HG03439 (cell line): ENCODE results near the gene GCN1.

Experiments
- ATAC-seq: cut with Tn5 transposase; IDR thresholded peaks from one replicate; pipeline ENCODE4 v1.9.1; 2021; ENCODE audit warnings: mild to moderate bottlenecking, moderate library complexity; ENCODE audit not compliant: unreplicated experiment

GCN1 gene

GRCh38 chr12:120095736-120096135, 98.8 kb downstream of the GCN1 start:
- no peak for ATAC-seq

GRCh38 chr12:120095331-120095730, 99.2 kb downstream of the GCN1 start:
- ATAC-seq = no peak

- ATAC-seq = no peak
These were observed 100.0 kb downstream of the GCN1 start for GRCh38 chr12:120094485-120094884.

- no peak for ATAC-seq
These were observed 100.7 kb downstream of the GCN1 start for GRCh38 chr12:120093592-120094355.

DNA sequence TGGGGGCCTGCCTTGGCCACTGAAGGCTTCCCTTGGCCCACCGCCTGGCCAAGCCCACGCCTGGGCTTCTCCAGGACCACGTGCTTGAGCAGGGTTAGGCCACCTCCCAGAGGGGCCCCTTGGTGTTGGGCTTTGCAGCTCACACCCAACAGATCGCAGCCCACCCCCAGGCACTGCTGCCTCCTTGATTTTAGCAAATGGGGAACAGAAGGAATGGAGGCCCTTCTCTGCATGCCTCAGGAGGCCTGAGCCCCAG, 101.3 kb downstream of the GCN1 start:
- no peak for ATAC-seq

- ATAC-seq = no peak
These were observed 101.8 kb downstream of the GCN1 start for GRCh38 chr12:120092551-120093335.

DNA sequence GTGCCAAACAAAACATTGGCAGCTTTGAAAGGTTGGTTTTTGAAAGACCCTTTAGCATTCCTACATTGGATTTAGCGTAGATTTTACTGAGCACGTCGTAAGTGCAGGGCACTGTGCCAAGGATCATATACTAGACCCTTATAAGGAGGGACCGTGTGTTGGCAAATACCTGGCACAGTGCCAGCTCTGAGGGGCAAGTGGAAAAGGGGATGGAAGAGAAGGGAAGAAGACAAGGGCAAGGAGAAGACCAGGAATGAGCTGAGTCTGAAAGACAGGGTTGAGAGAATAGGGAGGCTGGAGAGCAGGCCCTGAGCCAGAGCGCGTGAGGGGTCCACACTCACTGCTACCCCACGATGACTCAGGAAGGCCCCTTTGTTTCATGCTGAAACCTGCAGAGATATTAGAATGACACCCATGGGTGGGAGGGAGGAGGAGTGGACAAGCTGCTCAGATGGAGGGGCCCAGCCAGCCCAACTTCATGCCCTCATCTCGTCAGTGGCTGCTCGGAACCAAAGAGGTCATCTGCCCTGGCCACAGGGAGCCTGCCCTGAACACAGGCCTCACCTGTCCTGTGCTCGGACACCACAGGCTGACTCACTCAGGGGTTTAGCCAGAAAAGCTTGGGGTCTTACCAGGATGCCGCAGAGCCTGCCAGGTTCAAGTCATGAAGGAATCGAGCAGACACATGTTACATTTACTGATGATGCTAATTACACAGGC, 103.0 kb downstream of the GCN1 start:
- no peak for ATAC-seq

DNA sequence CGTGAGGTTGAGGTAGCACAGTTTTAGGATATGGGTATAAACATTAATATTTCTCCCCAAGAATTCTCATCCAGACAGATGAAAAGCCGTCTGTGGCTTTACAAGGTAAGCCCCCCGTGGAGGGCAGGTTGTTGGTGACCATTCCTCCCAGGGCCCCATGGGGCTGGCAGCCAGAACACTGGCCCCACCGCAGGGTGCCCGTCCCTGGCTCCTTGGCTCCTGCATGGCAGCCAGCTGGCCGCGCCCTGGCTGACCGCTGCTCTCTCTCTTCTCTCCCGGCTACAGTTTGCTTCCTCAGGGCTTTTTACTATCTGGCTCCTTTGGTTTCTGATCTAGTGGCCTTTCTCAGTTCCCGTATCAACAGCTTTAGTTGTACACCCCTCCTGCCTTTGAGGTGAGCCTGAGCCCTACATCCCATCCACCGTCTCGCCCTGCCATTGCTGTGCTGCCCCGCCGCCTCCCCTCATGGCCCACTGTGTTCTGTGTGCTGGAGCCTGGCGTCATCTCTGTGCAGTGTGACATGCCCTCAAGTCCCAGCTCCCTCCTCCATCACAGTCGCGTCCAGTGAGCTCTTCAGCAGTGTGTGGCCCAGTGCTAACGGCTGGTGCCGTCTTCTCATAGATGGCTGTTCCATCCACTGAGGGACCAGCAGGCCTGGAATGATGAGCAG, 103.8 kb downstream of the GCN1 start:
- no peak for ATAC-seq

GRCh38 chr12:120090206-120090605, 104.3 kb downstream of the GCN1 start:
- ATAC-seq = no peak

DNA sequence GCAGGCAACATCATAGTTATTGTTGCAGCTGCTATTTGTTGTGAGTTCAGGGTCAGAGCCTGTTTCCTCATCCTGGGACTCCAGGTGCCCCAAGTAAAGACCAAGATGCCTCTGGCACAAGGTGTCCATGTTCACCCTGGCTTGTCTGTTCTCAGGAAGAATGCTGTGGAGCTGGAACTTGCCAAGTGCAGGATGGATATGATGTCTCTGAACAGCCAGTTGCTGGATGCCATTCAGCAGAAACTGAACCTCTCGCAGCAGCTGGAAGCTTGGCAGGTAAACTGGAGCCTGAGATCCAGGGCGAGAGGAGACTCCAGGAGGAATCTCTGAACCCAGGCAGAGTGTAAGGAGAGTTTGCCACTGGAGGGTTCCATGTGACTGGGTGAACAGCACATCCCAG, 104.7 kb downstream of the GCN1 start:
- no peak for ATAC-seq

GRCh38 chr12:120089105-120089504, 105.4 kb downstream of the GCN1 start:
- ATAC-seq = no peak

- ATAC-seq = peak; percentile 99
These were observed 107.5 kb downstream of the GCN1 start for GRCh38 chr12:120086801-120087621.

- no peak for ATAC-seq
These were observed 108.4 kb downstream of the GCN1 start for GRCh38 chr12:120085920-120086645.

DNA sequence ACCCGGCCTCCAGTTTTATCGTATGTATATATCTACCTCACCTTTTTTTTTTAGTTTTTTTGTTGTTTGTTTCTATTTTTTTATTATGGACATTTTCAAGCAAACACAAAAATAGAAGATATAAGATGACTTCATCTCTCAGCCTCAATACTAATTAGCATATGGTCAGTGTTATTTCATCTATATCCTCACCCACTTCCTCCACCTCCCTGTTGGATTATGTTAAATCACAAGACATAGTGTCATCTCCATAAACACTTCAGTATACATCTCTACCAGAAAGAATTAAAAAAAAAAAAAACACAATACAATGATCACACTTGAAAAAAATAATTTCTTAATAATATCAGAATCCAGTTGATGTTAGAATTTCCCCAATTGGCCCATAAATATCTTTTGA, 112.9 kb downstream of the GCN1 start:
- no peak for ATAC-seq

DNA sequence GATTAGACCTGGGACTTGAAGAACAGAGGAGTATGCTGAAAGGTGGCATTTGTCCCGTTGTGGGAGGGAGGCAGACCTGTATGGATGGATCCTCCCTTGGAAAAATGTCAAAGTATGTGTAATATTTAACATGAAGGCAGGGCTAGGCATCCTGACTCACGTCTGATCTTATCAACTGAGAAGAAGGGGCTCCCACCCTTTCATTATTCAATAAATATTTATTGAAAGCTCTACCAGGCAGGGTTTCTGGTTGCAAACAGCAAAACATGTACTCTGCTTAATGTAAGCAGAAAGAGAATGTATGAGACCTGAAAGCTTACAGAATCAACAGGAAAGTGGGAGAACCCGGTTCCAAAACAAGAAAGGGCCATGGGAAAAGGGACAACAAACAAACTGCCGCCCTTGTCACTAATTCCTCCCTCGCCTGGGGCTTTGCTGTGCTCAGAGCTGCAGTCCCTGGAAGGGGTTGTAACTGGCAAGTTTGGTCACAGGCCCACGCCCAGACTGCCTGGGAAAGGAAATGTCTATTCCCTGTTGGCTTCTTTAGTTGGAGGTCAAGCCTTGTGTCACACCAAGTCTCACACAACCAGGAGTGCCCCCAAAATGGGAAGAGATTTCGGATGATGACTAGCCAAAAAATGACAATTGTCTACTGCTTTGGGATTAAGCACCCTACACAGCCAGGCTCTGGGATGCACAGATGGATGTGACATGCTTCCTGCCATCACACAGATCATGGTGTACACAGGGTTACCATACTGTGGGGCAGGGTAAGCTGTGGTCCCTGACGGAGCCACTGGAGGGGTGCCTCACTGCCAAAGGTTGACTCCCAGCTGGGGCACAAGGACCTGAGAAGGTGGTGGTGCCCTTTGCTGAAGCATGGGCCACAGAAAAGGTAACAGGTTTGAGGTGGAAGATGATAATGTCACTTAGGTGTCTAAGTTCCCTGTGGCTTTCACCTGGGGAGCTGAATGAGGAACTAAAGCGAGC, 114.8 kb downstream of the GCN1 start:
- no peak for ATAC-seq

- ATAC-seq = no peak
These were observed 115.6 kb downstream of the GCN1 start for GRCh38 chr12:120078868-120079267.

DNA sequence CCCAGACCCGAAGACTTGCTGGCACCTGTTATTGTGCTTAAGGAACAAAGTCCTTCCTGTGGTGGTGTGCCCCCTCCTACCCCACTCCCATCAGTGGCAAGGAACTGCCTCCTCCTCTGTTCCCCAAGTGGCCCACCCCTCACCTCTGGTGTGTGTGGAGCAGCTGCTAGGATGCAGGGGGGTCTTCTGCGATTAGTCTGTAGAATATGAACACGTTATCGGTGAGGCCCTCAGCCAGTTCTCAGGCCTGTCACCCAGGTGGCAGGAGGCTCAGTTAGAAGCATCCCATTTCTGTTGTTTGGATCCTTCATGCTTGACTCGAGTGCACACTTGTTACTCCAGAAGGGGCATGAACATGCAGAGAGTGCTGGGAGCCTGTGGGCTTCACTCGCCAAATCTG, 117.3 kb downstream of the GCN1 start:
- ATAC-seq = no peak
